Muscle layer of duodenum (tissue), 2 donors: ENCODE results near the gene DNAH5.
"Not testable (repeated sequence)": the region's sequence is repeated elsewhere in the genome, so short reads cannot be mapped to it uniquely, and the experiment has no call there.

Experiments
- H3K27ac ChIP-seq: one replicate; pipeline ENCODE4 v1.7.0; 2013; ENCODE audit warnings: mild to moderate bottlenecking, low read length
- H3K27me3 ChIP-seq: one replicate; pipeline ENCODE4 v1.7.0; 2013; ENCODE audit warnings: low read depth, mild to moderate bottlenecking, control low read depth, low read length
- H3K36me3 ChIP-seq, 2 donors: one replicate each; pipeline ENCODE4 v1.7.0; 2013; ENCODE audit warnings: low read length in 2 of 2, control low read depth in 1 of 2, mild to moderate bottlenecking in 1 of 2; ENCODE audit not compliant: insufficient read depth in 2 of 2, control insufficient read depth in 1 of 2
- H3K4me1 ChIP-seq, 2 donors: one replicate each; pipeline ENCODE4 v1.7.0; 2013; ENCODE audit warnings: low read length in 2 of 2, mild to moderate bottlenecking in 2 of 2, control low read depth in 1 of 2, moderate library complexity in 1 of 2; ENCODE audit not compliant: insufficient read depth in 2 of 2, control insufficient read depth in 1 of 2
- H3K4me3 ChIP-seq, 2 donors: one replicate each; pipeline ENCODE4 v1.7.0; 2013; ENCODE audit warnings: low read length in 2 of 2, low read depth in 1 of 2, mild to moderate bottlenecking in 1 of 2
- H3K9me3 ChIP-seq, 2 donors: one replicate each; pipeline ENCODE4 v1.7.0; 2013; ENCODE audit warnings: low read length in 2 of 2, control low read depth in 1 of 2, mild to moderate bottlenecking in 1 of 2; ENCODE audit not compliant: control insufficient read depth in 1 of 2
- donor health status: healthy.

DNAH5 gene

GRCh38 chr5:13821366-13821765 lies 123.1 kb downstream of the DNAH5 start:
- H3K4me3 ChIP-seq: no peak overlapping the region

GRCh38 chr5:13816126-13816525 lies 128.4 kb downstream of the DNAH5 start:
- Histone ChIP-seq H3K27me3 (no peaks in the 10 kb centered on the region), H3K4me3 (no peak overlapping the region), H3K36me3 (no peaks in the 10 kb centered on the region), H3K9me3 (no peaks in the 10 kb centered on the region), H3K4me1 (no peaks in the 10 kb centered on the region), H3K27ac (no peak overlapping the region)

More at GRCh38 chr5:13821366-13821765, 123.1 kb downstream of the DNAH5 start:
- Histone ChIP-seq H3K9me3 (no peaks in the 10 kb centered on the region), H3K27ac (no peak overlapping the region), H3K4me1 (no peaks in the 10 kb centered on the region), H3K27me3 (no peaks in the 10 kb centered on the region), H3K36me3 (no peaks in the 10 kb centered on the region)

- Histone ChIP-seq H3K27me3 (no peaks in the 10 kb centered on the region), H3K4me1 (no peaks in the 10 kb centered on the region), H3K36me3 (no peaks in the 10 kb centered on the region), H3K27ac (no peak overlapping the region), H3K4me3 (no peak overlapping the region), H3K9me3 (no peaks in the 10 kb centered on the region)
Observed at GRCh38 chr5:13814301-13814700, 130.2 kb downstream of the DNAH5 start.

GRCh38 chr5:13809921-13810320 lies 134.6 kb downstream of the DNAH5 start:
- Histone ChIP-seq H3K4me1 (no peaks in the 10 kb centered on the region), H3K27ac (no peak overlapping the region), H3K4me3 (no peak overlapping the region), H3K36me3 (no peaks in the 10 kb centered on the region), H3K9me3 (no peaks in the 10 kb centered on the region), H3K27me3 (no peaks in the 10 kb centered on the region)

- Histone ChIP-seq H3K4me1 (no peaks in the 10 kb centered on the region), H3K27ac (no peak overlapping the region), H3K9me3 (no peaks in the 10 kb centered on the region), H3K36me3 (no peaks in the 10 kb centered on the region), H3K27me3 (no peaks in the 10 kb centered on the region), H3K4me3 (no peak overlapping the region)
Observed at GRCh38 chr5:13804336-13804735, 140.2 kb downstream of the DNAH5 start.

- not testable (repeated sequence) for H3K4me3 ChIP-seq, H3K9me3 ChIP-seq, H3K27ac ChIP-seq, H3K27me3 ChIP-seq, H3K36me3 ChIP-seq, H3K4me1 ChIP-seq
Observed at GRCh38 chr5:13798569-13798968, 145.9 kb downstream of the DNAH5 start.

GRCh38 chr5:13785781-13786415 lies 158.6 kb downstream of the DNAH5 start:
- no peaks in the 10 kb centered on the region for H3K27me3 ChIP-seq
- no peaks in the 10 kb centered on the region for H3K4me1 ChIP-seq
- no peaks in the 10 kb centered on the region for H3K36me3 ChIP-seq
- no peak overlapping the region for H3K4me3 ChIP-seq
- no peak overlapping the region for H3K27ac ChIP-seq
- H3K9me3 ChIP-seq: no peaks in the 10 kb centered on the region

GRCh38 chr5:13783726-13784125 lies 160.8 kb downstream of the DNAH5 start:
- Histone ChIP-seq H3K27me3 (no peaks in the 10 kb centered on the region), H3K4me3 (no peak overlapping the region)

GRCh38 chr5:13780081-13780480 lies 164.4 kb downstream of the DNAH5 start:
- no peak overlapping the region for H3K27ac ChIP-seq
- H3K4me1 ChIP-seq: no peaks in the 10 kb centered on the region
- H3K27me3 ChIP-seq: no peaks in the 10 kb centered on the region
- H3K4me3 ChIP-seq: no peak overlapping the region
- no peaks in the 10 kb centered on the region for H3K36me3 ChIP-seq
- no peaks in the 10 kb centered on the region for H3K9me3 ChIP-seq

More at GRCh38 chr5:13783726-13784125, 160.8 kb downstream of the DNAH5 start:
- Histone ChIP-seq H3K36me3 (no peaks in the 10 kb centered on the region), H3K27ac (no peak overlapping the region), H3K9me3 (no peaks in the 10 kb centered on the region), H3K4me1 (no peaks in the 10 kb centered on the region)

- Histone ChIP-seq H3K4me1 (no peaks in the 10 kb centered on the region), H3K4me3 (no peak overlapping the region), H3K9me3 (no peaks in the 10 kb centered on the region), H3K27me3 (no peaks in the 10 kb centered on the region), H3K27ac (no peak overlapping the region), H3K36me3 (no peaks in the 10 kb centered on the region)
Observed at GRCh38 chr5:13773649-13774048, 170.8 kb downstream of the DNAH5 start.

- H3K4me3 ChIP-seq: no peak overlapping the region
- no peaks in the 10 kb centered on the region for H3K27me3 ChIP-seq
- no peak overlapping the region for H3K27ac ChIP-seq
- H3K36me3 ChIP-seq: no peaks in the 10 kb centered on the region
- H3K4me1 ChIP-seq: no peaks in the 10 kb centered on the region
- no peaks in the 10 kb centered on the region for H3K9me3 ChIP-seq
Observed at GRCh38 chr5:13771011-13771571, 173.4 kb downstream of the DNAH5 start.

GRCh38 chr5:13766236-13766635 lies 178.3 kb downstream of the DNAH5 start:
- Histone ChIP-seq H3K9me3 (no peaks in the 10 kb centered on the region), H3K4me3 (no peak overlapping the region), H3K4me1 (no peaks in the 10 kb centered on the region), H3K36me3 (no peaks in the 10 kb centered on the region), H3K27me3 (no peaks in the 10 kb centered on the region), H3K27ac (no peak overlapping the region)
